ENCODE data around the gene AAK1.
"Not testable (repeated sequence)": the region's sequence is repeated elsewhere in the genome, so short reads cannot be mapped to it uniquely, and the experiment has no call there.

The AAK1 gene

GRCh38 chr2:69436938-69437750, 206.4 kb downstream of the AAK1 start, which contains the start of gene NFU1:
NFU1 (minus strand) TSS chr2:69437435; CDS start chr2:69437422, 13 bp downstream.
- peak; percentile 95 for DNase-seq

GRCh38 chr2:69436596-69436937, 207.0 kb downstream of the AAK1 start:
- peak; percentile 75 for DNase-seq

- no peak for DNase-seq
Observed at GRCh38 chr2:69434753-69435152, 208.8 kb downstream of the AAK1 start.

GRCh38 chr2:69429491-69430183, 213.9 kb downstream of the AAK1 start:
- no peak for DNase-seq

GRCh38 chr2:69428981-69429380, 214.6 kb downstream of the AAK1 start:
- DNase-seq, result no peak

- no peak for DNase-seq
Observed at GRCh38 chr2:69424419-69424818, 219.1 kb downstream of the AAK1 start.

- no peak for DNase-seq
Observed at GRCh38 chr2:69422198-69422597, 221.3 kb downstream of the AAK1 start.

- DNase-seq, result not testable (repeated sequence)
Observed at GRCh38 chr2:69419111-69419510, 224.4 kb downstream of the AAK1 start.

- no peak for DNase-seq
Observed at GRCh38 chr2:69416147-69416546, 227.4 kb downstream of the AAK1 start.

Measured in NCI-H2171 treated with DMSO at 0.1 percent for 48 hours (cell line).